G401 (cell line): ENCODE data around the gene TJP2. TPM values are rescaled to one million over a fixed set of nuclear protein-coding genes. Genes with fewer than 3 reads are reported as not detected.
"Not testable (repeated sequence)": the region's sequence is repeated elsewhere in the genome, so short reads cannot be mapped to it uniquely, and the experiment has no call there.

Experiments
- DNase-seq: peaks from one replicate; pipeline ENCODE4 v3.0.0-alpha.2; 2015; ENCODE audit warnings: low spot score
- in situ Hi-C: cut with HindIII; loops from 2 replicates; pipeline ENCODE4 v1.10.0; 2016; ENCODE audit warnings: low sequenced_read_pairs, mixed read lengths
- total RNA-seq: library from RNA; depleted of rRNA; stranded (reverse); fragments of >200 nt; shearing (Covaris generic); gene quantifications from 2 replicates; pipeline ENCODE4 v1.2.3, GENCODE V29; 2014

The TJP2 gene
- total RNA-seq, 1 experiment from 2014 or later = 5.1 TPM

- DNase-seq = no peak
- in situ Hi-C loops = no loop called here
Observed at GRCh38 chr9:69155341-69156030, 18.6 kb upstream of the TJP2 start.

- in situ Hi-C loops = no loop called here
- DNase-seq = no peak
Observed at GRCh38 chr9:69157751-69158466, 16.2 kb upstream of the TJP2 start.

- DNase-seq = no peak
- in situ Hi-C loops = no loop called here
Observed at GRCh38 chr9:69158471-69158870, 15.6 kb upstream of the TJP2 start.

- in situ Hi-C loops, DNase-seq: not testable (repeated sequence)
Observed at GRCh38 chr9:69164573-69164972, 9.5 kb upstream of the TJP2 start.

- in situ Hi-C loops = no loop called here
- no peak for DNase-seq
Observed at GRCh38 chr9:69165581-69165980, 8.5 kb upstream of the TJP2 start.

- no peak for DNase-seq
- in situ Hi-C loops = no loop called here
Observed at GRCh38 chr9:69168709-69169217, 5.3 kb upstream of the TJP2 start.

- no peak for DNase-seq
- in situ Hi-C loops = no loop called here
Observed at GRCh38 chr9:69170231-69170630, 3.8 kb upstream of the TJP2 start.

GRCh38 chr9:69171049-69171448 lies 3.0 kb upstream of the TJP2 start:
- in situ Hi-C loops = no loop called here
- no peak for DNase-seq

GRCh38 chr9:69171517-69171916 lies 2.6 kb upstream of the TJP2 start:
- DNase-seq = no peak
- in situ Hi-C loops = no loop called here

- DNase-seq = no peak
- in situ Hi-C loops = no loop called here
Observed at GRCh38 chr9:69172895-69173294, 1.2 kb upstream of the TJP2 start.

GRCh38 chr9:69173497-69173890 lies 583 bp upstream of the TJP2 start:
- DNase-seq = no peak
- in situ Hi-C loops = no loop called here

- in situ Hi-C loops = no loop called here
- DNase-seq = peak; percentile 35
Observed at GRCh38 chr9:69174616-69175463, 763 bp downstream of the TJP2 start.

- in situ Hi-C loops = no loop called here
- no peak for DNase-seq
Observed at GRCh38 chr9:69175486-69175885, 1.4 kb downstream of the TJP2 start.

- in situ Hi-C loops = no loop called here
- no peak for DNase-seq
Observed at GRCh38 chr9:69176471-69177171, 2.5 kb downstream of the TJP2 start.

- DNase-seq = no peak
- in situ Hi-C loops = no loop called here
Observed at GRCh38 chr9:69178583-69179011, 4.5 kb downstream of the TJP2 start.

GRCh38 chr9:69179037-69179436 lies 5.0 kb downstream of the TJP2 start:
- no peak for DNase-seq
- in situ Hi-C loops = no loop called here

- in situ Hi-C loops = no loop called here
- no peak for DNase-seq
Observed at GRCh38 chr9:69180200-69180599, 6.1 kb downstream of the TJP2 start.

- in situ Hi-C loops = no loop called here
- DNase-seq = no peak
Observed at GRCh38 chr9:69180670-69181069, 6.6 kb downstream of the TJP2 start.

GRCh38 chr9:69181908-69182353 lies 7.9 kb downstream of the TJP2 start:
- no peak for DNase-seq

More at GRCh38 chr9:69181908-69182353, 7.9 kb downstream of the TJP2 start:
- in situ Hi-C loops = no loop called here
